ENCODE results near the gene SMIM43.

- TF ChIP-seq FOXK2 (IDR thresholded peaks at IDR 0.05) (no peak), ZNF384 (IDR thresholded peaks at IDR 0.05) (no peak), SP1 (IDR thresholded peaks at IDR 0.05) (no peak), NFRKB (IDR thresholded peaks at IDR 0.05) (no peak)
These were observed 53.5 kb downstream of the SMIM43 start for GRCh38 chr4:121711263-121712000.

All from HEK293T (cell line).